Breast epithelium (tissue), 4 donors: Measurements from ENCODE around the gene DOCK10. TPM values are rescaled to one million over a fixed set of nuclear protein-coding genes. Genes with fewer than 3 reads are reported as not detected.
"Not testable (repeated sequence)": the region's sequence is repeated elsewhere in the genome, so short reads cannot be mapped to it uniquely, and the experiment has no call there.

Experiments
- DNase-seq, 2 donors: peaks; one replicate each; pipeline ENCODE4 v3.0.0-alpha.2; 2019; ENCODE audit warnings: low spot score in 2 of 2
- H3K27ac ChIP-seq, 2 donors: fragments of 200-600 bp; sonication (generic) in 1 of 2; one replicate each; pipeline ENCODE4 v1.5.1; 2016 to 2019; ENCODE audit warnings: mild to moderate bottlenecking in 1 of 2
- H3K27me3 ChIP-seq, 2 donors: fragments of 200-600 bp; sonication (generic) in 1 of 2; one replicate each; pipeline versions ENCODE4 v1.5.1 to v1.6.0; 2017 to 2019; ENCODE audit warnings: control low read depth in 1 of 2, mild to moderate bottlenecking in 1 of 2
- H3K36me3 ChIP-seq: fragments of 200-600 bp; one replicate; pipeline ENCODE4 v1.5.1; 2019
- H3K4me1 ChIP-seq, 2 donors: fragments of 200-600 bp; sonication (generic); one replicate each; pipeline ENCODE4 v1.5.1; 2016 to 2019; ENCODE audit warnings: control low read depth in 1 of 2
- H3K4me3 ChIP-seq, 3 donors: fragments of 200-600 bp; sonication (generic); 1 replicate in 2 of 3; 2 replicates in 1 of 3; pipeline ENCODE4 v1.5.1; 2016 to 2019; ENCODE audit warnings: mild to moderate bottlenecking in 3 of 3, moderate library complexity in 2 of 3
- H3K9me3 ChIP-seq, 2 donors: fragments of 200-600 bp; sonication (generic) in 1 of 2; one replicate each; pipeline ENCODE4 v1.5.1; 2016 to 2019; ENCODE audit warnings: control low read depth in 1 of 2
- POLR2A ChIP-seq: fragments of 450-650 bp; IDR thresholded peaks from one replicate; pipeline ENCODE4 v1.6.1; 2016; ENCODE audit warnings: antibody characterized with exemption, mild to moderate bottlenecking, moderate library complexity
- POLR2AphosphoS5 ChIP-seq, 3 donors: sonication (generic); formaldehyde crosslinking; IDR thresholded peaks; one replicate each; pipeline ENCODE4 v1.6.1; 2017; ENCODE audit warnings: antibody characterized with exemption in 3 of 3
- intact Hi-C: fragments of 100-400 bp; cut with DNase I; formaldehyde crosslinking; loops from one replicate; pipeline ENCODE4 v1.15.1; 2023; ENCODE audit warnings: low total_unique reads
- total RNA-seq, 3 donors: library from RNA; depleted of rRNA; stranded (reverse); fragments of >200 nt; gene quantifications; one replicate each; pipeline ENCODE4 v1.1.0, GENCODE V29; 2016
- TF ChIP-seq, protein P1 (sequence below), 3 donors: fragments of 450-650 bp; IDR thresholded peaks; one replicate each; pipeline ENCODE4 v1.5.1; 2016 to 2017; ENCODE audit warnings: antibody characterized with exemption in 3 of 3, mild to moderate bottlenecking in 3 of 3, moderate library complexity in 3 of 3

DOCK10 gene
- total RNA-seq, 3 donors from 2014 or later = 13.8 to 23.9 (median 15.4) TPM

DNA sequence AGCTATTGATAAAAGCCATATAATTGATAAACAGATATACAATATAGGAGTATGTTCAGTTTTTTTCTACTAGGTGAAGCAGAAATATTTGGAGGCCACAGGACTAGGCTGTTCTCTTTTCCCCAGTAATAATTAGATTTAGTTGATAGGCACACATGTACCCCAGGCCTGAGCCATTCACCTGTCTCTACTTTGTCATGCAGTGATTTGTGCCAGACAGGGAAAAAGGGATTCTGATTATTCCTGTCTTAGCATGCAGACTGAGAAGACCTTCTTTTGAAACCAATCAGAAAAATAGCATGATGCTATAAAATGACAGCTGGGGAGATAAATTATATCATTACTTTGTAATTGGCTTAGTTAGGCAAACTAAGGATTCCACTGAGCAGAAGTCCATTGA, 94.3 kb downstream of the DOCK10 start:
- no peaks in the 10 kb centered on the region for H3K36me3 ChIP-seq
- DNase-seq = no peak
- intact Hi-C loops = no loop called here
- no peak overlapping the region for H3K4me3 ChIP-seq
- H3K27me3 ChIP-seq = no peaks in the 10 kb centered on the region
- H3K9me3 ChIP-seq = no peaks in the 10 kb centered on the region
- H3K27ac ChIP-seq = no peak overlapping the region
- TF ChIP-seq POLR2AphosphoS5 (IDR thresholded peaks at IDR 0.05) (no peak), POLR2A (no peak)
- TF ChIP-seq, protein P1, sequence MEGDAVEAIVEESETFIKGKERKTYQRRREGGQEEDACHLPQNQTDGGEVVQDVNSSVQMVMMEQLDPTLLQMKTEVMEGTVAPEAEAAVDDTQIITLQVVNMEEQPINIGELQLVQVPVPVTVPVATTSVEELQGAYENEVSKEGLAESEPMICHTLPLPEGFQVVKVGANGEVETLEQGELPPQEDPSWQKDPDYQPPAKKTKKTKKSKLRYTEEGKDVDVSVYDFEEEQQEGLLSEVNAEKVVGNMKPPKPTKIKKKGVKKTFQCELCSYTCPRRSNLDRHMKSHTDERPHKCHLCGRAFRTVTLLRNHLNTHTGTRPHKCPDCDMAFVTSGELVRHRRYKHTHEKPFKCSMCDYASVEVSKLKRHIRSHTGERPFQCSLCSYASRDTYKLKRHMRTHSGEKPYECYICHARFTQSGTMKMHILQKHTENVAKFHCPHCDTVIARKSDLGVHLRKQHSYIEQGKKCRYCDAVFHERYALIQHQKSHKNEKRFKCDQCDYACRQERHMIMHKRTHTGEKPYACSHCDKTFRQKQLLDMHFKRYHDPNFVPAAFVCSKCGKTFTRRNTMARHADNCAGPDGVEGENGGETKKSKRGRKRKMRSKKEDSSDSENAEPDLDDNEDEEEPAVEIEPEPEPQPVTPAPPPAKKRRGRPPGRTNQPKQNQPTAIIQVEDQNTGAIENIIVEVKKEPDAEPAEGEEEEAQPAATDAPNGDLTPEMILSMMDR (IDR thresholded peaks at IDR 0.05) = no peak
- no peaks in the 10 kb centered on the region for H3K4me1 ChIP-seq

DNA sequence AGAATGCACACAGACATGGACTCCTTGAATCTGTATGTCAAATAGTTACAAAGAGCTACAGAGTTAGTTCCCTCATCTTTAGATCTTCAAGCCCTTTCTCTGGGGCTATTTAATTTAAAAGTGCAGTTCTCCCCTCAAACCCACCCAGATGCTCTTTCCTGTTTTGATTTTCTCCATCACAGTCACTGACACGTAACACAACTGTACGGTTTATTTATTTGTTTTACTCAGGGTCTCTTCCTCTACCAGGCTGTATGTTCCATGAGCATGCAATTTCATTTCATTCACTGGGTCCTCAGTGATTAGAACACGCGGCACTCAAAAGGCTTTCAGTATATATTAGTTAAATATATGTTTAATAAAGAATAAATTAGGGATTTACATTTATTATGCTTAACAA, 94.7 kb downstream of the DOCK10 start:
- TF ChIP-seq, protein P1 (IDR thresholded peaks at IDR 0.05) = no peak
- TF ChIP-seq POLR2A (no peak), POLR2AphosphoS5 (IDR thresholded peaks at IDR 0.05) (no peak)
- Histone ChIP-seq H3K36me3 (no peaks in the 10 kb centered on the region), H3K4me1 (no peaks in the 10 kb centered on the region), H3K9me3 (no peaks in the 10 kb centered on the region), H3K27ac (no peak overlapping the region), H3K27me3 (no peaks in the 10 kb centered on the region), H3K4me3 (no peak overlapping the region)
- no peak for DNase-seq
- intact Hi-C loops = no loop called here

DNA sequence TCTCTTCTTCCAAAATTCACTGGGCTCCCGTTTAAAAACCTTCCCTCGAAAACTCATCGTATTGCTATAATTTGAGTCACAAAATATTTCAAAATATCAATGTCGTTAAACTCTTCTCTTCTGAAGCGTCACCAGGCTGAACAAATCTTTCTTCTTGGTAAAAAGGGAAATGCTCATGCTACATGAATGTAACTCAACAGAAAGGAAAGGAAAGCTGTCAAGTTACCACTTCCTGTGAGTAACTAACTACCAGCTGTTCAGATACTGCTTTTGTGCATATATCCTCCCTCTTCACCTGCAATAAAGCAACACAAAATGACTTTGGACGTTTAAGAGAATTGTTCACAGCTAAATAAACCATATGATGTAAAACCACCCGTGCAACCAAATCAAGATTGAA, 95.4 kb downstream of the DOCK10 start:
- intact Hi-C loops = no loop called here
- no peaks in the 10 kb centered on the region for H3K9me3 ChIP-seq
- peak overlapping the region in 1 of 3 donors; percentile 10 for H3K4me3 ChIP-seq
- no peaks in the 10 kb centered on the region for H3K27me3 ChIP-seq
- H3K36me3 ChIP-seq = no peaks in the 10 kb centered on the region
- TF ChIP-seq, protein P1 (IDR thresholded peaks at IDR 0.05) = no peak
- TF ChIP-seq POLR2A (no peak), POLR2AphosphoS5 (IDR thresholded peaks at IDR 0.05) (no peak)
- H3K4me1 ChIP-seq = no peaks in the 10 kb centered on the region
- no peak overlapping the region for H3K27ac ChIP-seq
- DNase-seq = no peak

DNA sequence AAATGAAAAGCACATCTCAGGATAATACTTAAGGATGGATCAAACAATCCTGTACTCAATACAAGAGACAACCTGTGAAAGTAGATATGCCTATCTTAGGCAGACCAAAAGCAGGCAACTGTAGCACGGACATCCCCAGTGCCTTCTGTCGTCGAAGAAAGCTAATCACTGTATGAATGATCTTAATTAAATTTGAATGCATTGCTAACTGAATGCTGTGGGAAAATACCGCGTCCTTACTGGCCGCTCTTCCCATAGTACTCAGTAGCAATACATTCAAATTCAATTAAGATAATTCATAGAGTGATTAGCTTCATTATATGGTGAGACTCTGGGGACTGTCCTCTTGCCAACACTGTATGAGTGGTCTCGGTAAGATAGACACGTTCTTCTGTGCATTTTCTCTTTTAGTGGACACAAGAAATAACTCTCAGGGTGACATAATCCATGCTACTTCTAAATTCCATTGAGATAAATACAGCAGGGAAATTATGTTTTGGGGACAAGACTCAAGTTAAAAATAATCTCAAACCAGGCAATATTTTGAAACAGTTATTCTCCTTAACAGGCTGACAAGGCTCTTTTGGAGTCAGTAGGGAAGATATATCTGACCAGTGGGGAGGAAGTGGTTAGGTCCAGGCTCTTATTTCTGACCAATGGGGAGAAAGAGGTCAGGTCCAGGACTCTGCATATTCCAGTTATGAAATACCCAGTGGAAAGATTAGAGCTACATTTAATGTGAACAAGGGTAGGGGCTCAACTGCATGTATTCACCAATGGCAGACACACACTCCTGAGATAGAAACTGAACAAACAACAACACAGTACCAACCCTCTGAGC, 97.3 kb downstream of the DOCK10 start:
- TF ChIP-seq POLR2A = no peak
- TF ChIP-seq, protein P1 (IDR thresholded peaks at IDR 0.05) = no peak
- no peak for TF ChIP-seq POLR2AphosphoS5 (IDR thresholded peaks at IDR 0.05)
- intact Hi-C loops = no loop called here
- no peak for DNase-seq
- Histone ChIP-seq H3K9me3 (no peaks in the 10 kb centered on the region), H3K4me1 (no peaks in the 10 kb centered on the region), H3K36me3 (no peaks in the 10 kb centered on the region), H3K27ac (no peak overlapping the region), H3K4me3 (no peak overlapping the region), H3K27me3 (no peaks in the 10 kb centered on the region)

DNA sequence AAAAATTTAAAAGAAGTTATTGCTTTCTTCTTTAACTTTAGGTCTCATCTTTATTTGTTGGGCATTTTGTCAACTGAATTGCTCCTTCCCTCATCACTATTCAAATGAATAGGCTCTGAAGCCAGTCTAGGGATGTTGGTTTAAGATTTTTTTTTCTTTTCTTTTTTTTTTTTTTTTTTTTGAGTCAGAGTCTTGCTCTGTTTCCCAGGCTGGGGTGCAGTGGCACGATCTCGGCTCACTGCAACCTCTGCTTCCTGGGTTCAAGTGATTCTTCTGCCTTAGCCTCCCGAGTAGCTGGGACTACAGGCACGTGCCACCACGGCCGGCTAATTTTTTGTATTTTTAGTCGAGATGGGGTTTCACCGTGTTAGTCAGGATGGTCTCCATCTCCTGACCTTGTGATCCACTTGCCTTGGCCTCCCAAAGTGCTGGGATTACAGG, 98.6 kb downstream of the DOCK10 start:
- H3K4me1 ChIP-seq = not testable (repeated sequence)

More for the DNA sequence above, 98.6 kb downstream of the DOCK10 start:
- H3K27me3 ChIP-seq, DNase-seq, H3K36me3 ChIP-seq, H3K9me3 ChIP-seq, intact Hi-C loops, H3K27ac ChIP-seq, H3K4me3 ChIP-seq: not testable (repeated sequence)
